Cardiac fibroblast (primary cell): ENCODE measurements around the gene C10orf67.

Experiments
- DNase-seq, 2 donors: peaks; one replicate each; pipeline versions ENCODE4 v3.0.0 to v3.0.0-alpha.2; 2010; ENCODE audit warnings: low read depth in 2 of 2
- H3K4me3 ChIP-seq, 2 donors: replicated peaks in 1 of 2; 1 replicate in 1 of 2; 2 replicates in 1 of 2; pipeline ENCODE4 v1.5.1; 2011; ENCODE audit warnings: low read depth in 2 of 2, low read length in 2 of 2, mild to moderate bottlenecking in 2 of 2, moderate library complexity in 1 of 2
- TF ChIP-seq, protein P1 (sequence below): IDR thresholded peaks from one replicate; pipeline ENCODE4 v1.5.1; 2011; ENCODE audit warnings: low read depth, mild to moderate bottlenecking, low read length, inconsistent platforms

The C10orf67 gene

GRCh38 chr10:23324351-23324750, 20.2 kb downstream of the C10orf67 start:
- H3K4me3 ChIP-seq, result no peak overlapping the region
- DNase-seq, result no peak
- TF ChIP-seq, protein P1, sequence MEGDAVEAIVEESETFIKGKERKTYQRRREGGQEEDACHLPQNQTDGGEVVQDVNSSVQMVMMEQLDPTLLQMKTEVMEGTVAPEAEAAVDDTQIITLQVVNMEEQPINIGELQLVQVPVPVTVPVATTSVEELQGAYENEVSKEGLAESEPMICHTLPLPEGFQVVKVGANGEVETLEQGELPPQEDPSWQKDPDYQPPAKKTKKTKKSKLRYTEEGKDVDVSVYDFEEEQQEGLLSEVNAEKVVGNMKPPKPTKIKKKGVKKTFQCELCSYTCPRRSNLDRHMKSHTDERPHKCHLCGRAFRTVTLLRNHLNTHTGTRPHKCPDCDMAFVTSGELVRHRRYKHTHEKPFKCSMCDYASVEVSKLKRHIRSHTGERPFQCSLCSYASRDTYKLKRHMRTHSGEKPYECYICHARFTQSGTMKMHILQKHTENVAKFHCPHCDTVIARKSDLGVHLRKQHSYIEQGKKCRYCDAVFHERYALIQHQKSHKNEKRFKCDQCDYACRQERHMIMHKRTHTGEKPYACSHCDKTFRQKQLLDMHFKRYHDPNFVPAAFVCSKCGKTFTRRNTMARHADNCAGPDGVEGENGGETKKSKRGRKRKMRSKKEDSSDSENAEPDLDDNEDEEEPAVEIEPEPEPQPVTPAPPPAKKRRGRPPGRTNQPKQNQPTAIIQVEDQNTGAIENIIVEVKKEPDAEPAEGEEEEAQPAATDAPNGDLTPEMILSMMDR, result no peak

DNA sequence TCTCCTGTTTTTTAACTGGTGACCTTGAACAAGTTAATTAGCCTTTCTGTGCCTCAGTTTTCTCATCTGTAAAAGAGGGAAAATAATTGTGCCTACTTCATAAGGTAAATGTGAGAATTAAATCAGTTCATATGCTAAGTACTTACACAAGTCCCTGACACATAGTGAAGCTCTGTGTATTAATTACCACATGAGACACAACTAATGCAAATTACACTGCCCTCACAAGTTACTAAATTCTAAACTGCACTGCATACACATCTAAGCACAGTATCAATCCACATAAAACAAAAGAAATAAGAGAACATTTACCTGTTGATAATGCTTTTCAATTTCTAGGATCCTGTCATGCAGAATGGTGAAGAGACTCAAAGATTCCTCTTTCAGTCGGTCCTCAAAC, 22.5 kb downstream of the C10orf67 start:
- H3K4me3 ChIP-seq, result no peak overlapping the region
- TF ChIP-seq, protein P1, result no peak
- no peak for DNase-seq

DNA sequence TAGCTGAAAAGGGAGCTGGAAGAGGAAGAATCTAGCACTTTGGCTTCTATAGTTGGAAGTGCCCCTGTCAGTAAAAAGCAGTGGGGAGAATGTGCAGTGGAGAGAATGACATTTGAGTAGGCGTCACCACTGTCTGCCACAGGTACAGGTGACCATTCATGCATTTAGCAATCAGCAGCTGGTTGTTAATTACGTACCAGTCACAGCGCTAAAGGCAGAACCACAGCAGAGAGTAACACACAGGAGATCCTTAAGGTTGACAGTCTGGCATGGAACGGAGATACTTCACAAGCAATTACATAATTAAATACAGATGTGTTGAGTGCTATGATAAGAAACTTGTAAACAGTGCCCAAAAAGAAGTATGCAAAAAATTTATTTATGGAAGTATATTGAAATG, 24.8 kb downstream of the C10orf67 start:
- no peak overlapping the region for H3K4me3 ChIP-seq
- DNase-seq, result no peak
- TF ChIP-seq, protein P1, result no peak

GRCh38 chr10:23318359-23318758, 26.2 kb downstream of the C10orf67 start:
- no peak overlapping the region for H3K4me3 ChIP-seq
- no peak for DNase-seq
- TF ChIP-seq, protein P1, result no peak

GRCh38 chr10:23317416-23317815, 27.2 kb downstream of the C10orf67 start:
- no peak for DNase-seq
- TF ChIP-seq, protein P1, result no peak
- H3K4me3 ChIP-seq, result no peak overlapping the region

DNA sequence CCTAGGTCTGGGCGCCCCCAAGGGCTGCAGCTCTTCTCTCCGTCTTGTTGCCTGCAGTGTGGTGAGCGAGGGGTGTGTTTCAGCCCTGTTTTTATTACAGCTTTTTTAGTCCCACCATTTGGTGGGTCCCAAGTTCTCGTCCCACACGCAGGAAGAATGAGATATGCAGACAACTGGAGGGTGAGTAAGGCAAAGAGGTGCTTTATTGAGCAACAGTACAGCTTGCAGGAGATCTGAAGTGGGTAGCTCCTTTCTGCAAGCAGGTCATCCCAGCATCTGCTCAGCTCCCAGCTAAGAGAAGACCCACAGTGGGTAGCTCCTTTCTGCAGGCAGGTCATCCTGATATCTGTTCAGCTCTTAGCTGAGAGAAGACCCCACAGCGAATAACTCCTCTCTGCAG, 28.2 kb downstream of the C10orf67 start:
- no peak for DNase-seq
- no peak overlapping the region for H3K4me3 ChIP-seq
- TF ChIP-seq, protein P1, result no peak

GRCh38 chr10:23315966-23316365, 28.6 kb downstream of the C10orf67 start:
- H3K4me3 ChIP-seq, result no peak overlapping the region
- no peak for DNase-seq
- TF ChIP-seq, protein P1, result no peak
